ENCODE measurements around the gene PARD3B.

PARD3B gene

DNA sequence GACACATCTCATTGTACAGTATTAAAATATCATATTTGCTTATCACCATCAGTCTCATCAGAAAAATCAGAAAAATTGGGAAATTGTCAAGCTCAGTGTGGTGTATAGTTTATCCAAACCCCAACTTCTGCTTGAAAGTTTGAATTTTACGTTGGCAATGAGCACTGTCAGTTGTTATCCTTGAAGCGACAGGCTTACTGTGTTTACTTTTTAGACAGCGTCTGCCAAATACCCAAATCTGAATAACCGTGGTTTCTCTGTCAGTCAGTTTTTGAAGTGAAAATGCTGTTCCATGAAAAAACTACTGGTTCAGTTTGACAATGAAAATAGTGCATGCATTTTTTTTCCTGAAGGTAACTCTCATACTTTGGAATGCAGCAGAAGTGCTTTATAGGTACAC is 70.2 kb downstream of the PARD3B start:
- Histone ChIP-seq H3K4me3 (ENCODE audit: insufficient read length, low read depth) (no peak overlapping the region), H3K4me1 (ENCODE audit: insufficient read depth, insufficient read length) (no peaks in the 10 kb centered on the region), H3K9ac (ENCODE audit: insufficient read length, low read depth) (no peak overlapping the region), H3K36me3 (ENCODE audit: insufficient read depth, insufficient read length, low read length) (no peaks in the 10 kb centered on the region), H3K9me3 (ENCODE audit: insufficient read depth, low read length) (no peaks in the 10 kb centered on the region), H3K27me3 (ENCODE audit: insufficient read depth, insufficient read length) (no peaks in the 10 kb centered on the region)
- no peak for DNase-seq (ENCODE audit: low read depth, low spot score)
- TF ChIP-seq SUZ12 (IDR thresholded peaks at IDR 0.05; ENCODE audit: extremely low read depth, insufficient read depth, insufficient read length) (no peak), YY1 (IDR thresholded peaks at IDR 0.05; ENCODE audit: insufficient read depth, insufficient read length) (no peak), ZNF274 (IDR thresholded peaks at IDR 0.05; ENCODE audit: low read depth, low read length) (no peak)

GRCh38 chr2:204625135-204625534 is 79.9 kb downstream of the PARD3B start:
- H3K4me1 ChIP-seq (ENCODE audit: insufficient read depth, insufficient read length), result no peaks in the 10 kb centered on the region
- no peaks in the 10 kb centered on the region for H3K9me3 ChIP-seq (ENCODE audit: insufficient read depth, low read length)
- H3K36me3 ChIP-seq (ENCODE audit: insufficient read depth, insufficient read length, low read length), result no peaks in the 10 kb centered on the region
- H3K4me3 ChIP-seq (ENCODE audit: insufficient read length, low read depth), result no peak overlapping the region
- DNase-seq (ENCODE audit: low read depth, low spot score), result no peak
- H3K9ac ChIP-seq (ENCODE audit: insufficient read length, low read depth), result no peak overlapping the region
- TF ChIP-seq SUZ12 (IDR thresholded peaks at IDR 0.05; ENCODE audit: extremely low read depth, insufficient read depth, insufficient read length), result no peak
- no peak for TF ChIP-seq ZNF274 (IDR thresholded peaks at IDR 0.05; ENCODE audit: low read depth, low read length)
- TF ChIP-seq YY1 (IDR thresholded peaks at IDR 0.05; ENCODE audit: insufficient read depth, insufficient read length), result no peak
- no peaks in the 10 kb centered on the region for H3K27me3 ChIP-seq (ENCODE audit: insufficient read depth, insufficient read length)

- H3K9me3 ChIP-seq (ENCODE audit: insufficient read depth, low read length), result no peaks in the 10 kb centered on the region
- H3K4me1 ChIP-seq (ENCODE audit: insufficient read depth, insufficient read length), result no peaks in the 10 kb centered on the region
- TF ChIP-seq ZNF274 (IDR thresholded peaks at IDR 0.05; ENCODE audit: low read depth, low read length), result no peak
- no peak for TF ChIP-seq YY1 (IDR thresholded peaks at IDR 0.05; ENCODE audit: insufficient read depth, insufficient read length)
- TF ChIP-seq SUZ12 (IDR thresholded peaks at IDR 0.05; ENCODE audit: extremely low read depth, insufficient read depth, insufficient read length), result no peak
- H3K9ac ChIP-seq (ENCODE audit: insufficient read length, low read depth), result no peak overlapping the region
- H3K4me3 ChIP-seq (ENCODE audit: insufficient read length, low read depth), result no peak overlapping the region
- H3K36me3 ChIP-seq (ENCODE audit: insufficient read depth, insufficient read length, low read length), result no peaks in the 10 kb centered on the region
- no peaks in the 10 kb centered on the region for H3K27me3 ChIP-seq (ENCODE audit: insufficient read depth, insufficient read length)
- no peak for DNase-seq (ENCODE audit: low read depth, low spot score)
Observed at GRCh38 chr2:204628926-204629712, 83.8 kb downstream of the PARD3B start.

- Histone ChIP-seq H3K9me3 (ENCODE audit: insufficient read depth, low read length) (no peaks in the 10 kb centered on the region), H3K27me3 (ENCODE audit: insufficient read depth, insufficient read length) (no peaks in the 10 kb centered on the region), H3K9ac (ENCODE audit: insufficient read length, low read depth) (no peak overlapping the region), H3K4me3 (ENCODE audit: insufficient read length, low read depth) (no peak overlapping the region), H3K4me1 (ENCODE audit: insufficient read depth, insufficient read length) (no peaks in the 10 kb centered on the region), H3K36me3 (ENCODE audit: insufficient read depth, insufficient read length, low read length) (no peaks in the 10 kb centered on the region)
- no peak for TF ChIP-seq ZNF274 (IDR thresholded peaks at IDR 0.05; ENCODE audit: low read depth, low read length)
- no peak for TF ChIP-seq SUZ12 (IDR thresholded peaks at IDR 0.05; ENCODE audit: extremely low read depth, insufficient read depth, insufficient read length)
- no peak for TF ChIP-seq YY1 (IDR thresholded peaks at IDR 0.05; ENCODE audit: insufficient read depth, insufficient read length)
- DNase-seq (ENCODE audit: low read depth, low spot score), result no peak
Observed at GRCh38 chr2:204632410-204632809, 87.1 kb downstream of the PARD3B start.

DNA sequence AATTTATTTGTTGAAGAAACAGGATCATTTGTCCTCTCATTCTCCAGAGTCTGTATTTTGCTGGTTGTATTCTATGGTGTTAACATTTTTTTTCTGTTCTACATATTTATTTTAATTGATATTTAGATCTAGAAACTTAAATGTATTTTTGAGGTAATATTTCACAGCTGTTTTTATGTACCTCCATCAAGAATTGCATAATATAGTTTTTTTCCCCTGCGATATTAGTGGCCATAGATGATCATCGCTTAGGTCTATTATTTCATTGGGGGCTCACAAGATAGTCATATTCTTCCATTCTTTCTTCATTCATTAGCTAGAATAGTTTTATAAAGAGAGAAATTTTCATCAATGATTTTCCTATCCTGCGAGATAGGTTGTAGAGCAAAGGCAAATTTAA is 89.3 kb downstream of the PARD3B start:
- no peaks in the 10 kb centered on the region for H3K9me3 ChIP-seq (ENCODE audit: insufficient read depth, low read length)
- no peak overlapping the region for H3K4me3 ChIP-seq (ENCODE audit: insufficient read length, low read depth)
- H3K9ac ChIP-seq (ENCODE audit: insufficient read length, low read depth), result no peak overlapping the region
- DNase-seq (ENCODE audit: low read depth, low spot score), result no peak
- no peaks in the 10 kb centered on the region for H3K4me1 ChIP-seq (ENCODE audit: insufficient read depth, insufficient read length)
- no peaks in the 10 kb centered on the region for H3K36me3 ChIP-seq (ENCODE audit: insufficient read depth, insufficient read length, low read length)
- H3K27me3 ChIP-seq (ENCODE audit: insufficient read depth, insufficient read length), result no peaks in the 10 kb centered on the region
- TF ChIP-seq YY1 (IDR thresholded peaks at IDR 0.05; ENCODE audit: insufficient read depth, insufficient read length) (no peak), ZNF274 (IDR thresholded peaks at IDR 0.05; ENCODE audit: low read depth, low read length) (no peak), SUZ12 (IDR thresholded peaks at IDR 0.05; ENCODE audit: extremely low read depth, insufficient read depth, insufficient read length) (no peak)

DNA sequence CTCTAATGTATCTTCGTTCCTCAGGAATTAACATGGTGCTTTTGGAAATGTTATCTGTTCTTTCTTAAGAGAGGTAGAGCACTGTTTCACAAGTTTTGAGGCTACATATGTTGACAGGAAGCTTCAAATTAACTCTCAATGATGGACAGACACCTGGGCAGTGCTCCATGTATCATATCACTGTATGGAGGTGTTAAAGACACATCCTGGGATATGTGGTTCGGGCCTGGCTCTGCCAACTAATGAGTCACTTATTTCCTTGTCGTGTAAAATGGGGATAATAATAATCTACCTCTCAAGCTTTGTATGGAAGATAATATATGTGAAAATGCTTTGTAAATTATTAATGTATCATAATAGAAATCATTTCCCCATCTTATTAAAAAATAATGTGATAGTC is 90.2 kb downstream of the PARD3B start:
- TF ChIP-seq ZNF274 (IDR thresholded peaks at IDR 0.05; ENCODE audit: low read depth, low read length), result no peak
- TF ChIP-seq SUZ12 (IDR thresholded peaks at IDR 0.05; ENCODE audit: extremely low read depth, insufficient read depth, insufficient read length), result no peak
- TF ChIP-seq YY1 (IDR thresholded peaks at IDR 0.05; ENCODE audit: insufficient read depth, insufficient read length), result no peak
- no peak overlapping the region for H3K4me3 ChIP-seq (ENCODE audit: insufficient read length, low read depth)

DNA sequence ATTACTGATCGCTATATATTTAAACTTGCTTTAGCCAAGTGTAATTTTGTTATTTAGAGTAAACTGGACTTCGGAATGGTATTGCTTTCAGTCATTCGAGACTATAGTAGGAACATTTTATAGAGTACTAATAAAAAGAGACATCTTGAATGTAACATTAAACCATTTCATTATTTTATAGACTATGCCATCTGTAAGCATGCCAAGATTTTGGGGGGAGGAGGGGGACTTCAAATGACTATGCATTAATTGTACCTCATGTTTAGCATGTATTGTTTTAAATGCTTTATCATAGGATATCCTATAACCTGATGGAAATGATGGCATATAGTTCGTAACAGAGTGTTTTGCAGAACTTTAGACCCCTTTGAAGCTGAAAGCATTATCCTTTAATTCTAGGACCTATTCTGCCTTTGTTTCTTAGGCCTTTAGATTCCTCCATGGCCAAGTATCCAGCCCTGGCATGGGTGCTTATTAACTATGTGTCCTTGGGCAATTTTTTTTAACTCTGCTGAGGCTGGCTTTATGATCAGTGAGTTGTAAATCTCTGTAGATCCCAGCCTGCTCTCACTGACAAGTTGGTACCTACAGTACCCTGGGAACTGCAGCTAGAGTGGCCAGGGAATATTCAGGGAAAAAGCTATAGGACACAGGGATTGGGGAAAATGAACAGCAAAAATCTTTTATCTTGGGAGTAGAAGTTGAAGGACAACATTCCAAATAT is 93.4 kb downstream of the PARD3B start:
- no peaks in the 10 kb centered on the region for H3K27me3 ChIP-seq (ENCODE audit: insufficient read depth, insufficient read length)
- TF ChIP-seq YY1 (IDR thresholded peaks at IDR 0.05; ENCODE audit: insufficient read depth, insufficient read length), result no peak
- no peak for TF ChIP-seq ZNF274 (IDR thresholded peaks at IDR 0.05; ENCODE audit: low read depth, low read length)
- no peak for TF ChIP-seq SUZ12 (IDR thresholded peaks at IDR 0.05; ENCODE audit: extremely low read depth, insufficient read depth, insufficient read length)
- H3K9me3 ChIP-seq (ENCODE audit: insufficient read depth, low read length), result no peaks in the 10 kb centered on the region
- no peak overlapping the region for H3K4me3 ChIP-seq (ENCODE audit: insufficient read length, low read depth)
- DNase-seq (ENCODE audit: low read depth, low spot score), result no peak
- H3K9ac ChIP-seq (ENCODE audit: insufficient read length, low read depth), result no peak overlapping the region
- no peaks in the 10 kb centered on the region for H3K36me3 ChIP-seq (ENCODE audit: insufficient read depth, insufficient read length, low read length)
- H3K4me1 ChIP-seq (ENCODE audit: insufficient read depth, insufficient read length), result no peaks in the 10 kb centered on the region

More for the DNA sequence above, 90.2 kb downstream of the PARD3B start:
- H3K9me3 ChIP-seq (ENCODE audit: insufficient read depth, low read length), result no peaks in the 10 kb centered on the region
- H3K9ac ChIP-seq (ENCODE audit: insufficient read length, low read depth), result no peak overlapping the region
- H3K27me3 ChIP-seq (ENCODE audit: insufficient read depth, insufficient read length), result no peaks in the 10 kb centered on the region
- H3K36me3 ChIP-seq (ENCODE audit: insufficient read depth, insufficient read length, low read length), result no peaks in the 10 kb centered on the region
- DNase-seq (ENCODE audit: low read depth, low spot score), result no peak
- H3K4me1 ChIP-seq (ENCODE audit: insufficient read depth, insufficient read length), result no peaks in the 10 kb centered on the region

Data from NT2/D1 (cell line).